Vagina (tissue), 2 donors: Measurements from ENCODE around the gene FAM168B.

Experiments
- CTCF ChIP-seq, 3 experiments: fragments of 450-650 bp in 2 of 3; fragments of 200-600 bp in 1 of 3; sonication (generic) in 1 of 3; IDR thresholded peaks; one replicate each; pipeline ENCODE4 v1.5.1; 2017 to 2019; ENCODE audit warnings: antibody characterized with exemption in 3 of 3, mild to moderate bottlenecking in 2 of 3, moderate library complexity in 2 of 3
- POLR2A ChIP-seq, 2 donors: fragments of 450-650 bp; IDR thresholded peaks; one replicate each; pipeline ENCODE4 v1.6.1; 2017; ENCODE audit warnings: antibody characterized with exemption in 2 of 2, mild to moderate bottlenecking in 2 of 2, moderate library complexity in 2 of 2

- TF ChIP-seq POLR2A (IDR thresholded peaks at IDR 0.05) (no peak), CTCF (IDR thresholded peaks at IDR 0.05) (no peak)
Observed at GRCh38 chr2:131030478-131030971, 62.7 kb downstream of the FAM168B start.
